GM12801 (cell line): ENCODE results near the gene DRD4.

Experiments used
- TF ChIP-seq, protein P1 (sequence below): IDR thresholded peaks from one replicate; pipeline ENCODE4 v1.5.1; 2011; ENCODE audit warnings: control low read depth; ENCODE audit not compliant: insufficient read length; ENCODE audit errors: extremely low read depth

The DRD4 gene

DNA sequence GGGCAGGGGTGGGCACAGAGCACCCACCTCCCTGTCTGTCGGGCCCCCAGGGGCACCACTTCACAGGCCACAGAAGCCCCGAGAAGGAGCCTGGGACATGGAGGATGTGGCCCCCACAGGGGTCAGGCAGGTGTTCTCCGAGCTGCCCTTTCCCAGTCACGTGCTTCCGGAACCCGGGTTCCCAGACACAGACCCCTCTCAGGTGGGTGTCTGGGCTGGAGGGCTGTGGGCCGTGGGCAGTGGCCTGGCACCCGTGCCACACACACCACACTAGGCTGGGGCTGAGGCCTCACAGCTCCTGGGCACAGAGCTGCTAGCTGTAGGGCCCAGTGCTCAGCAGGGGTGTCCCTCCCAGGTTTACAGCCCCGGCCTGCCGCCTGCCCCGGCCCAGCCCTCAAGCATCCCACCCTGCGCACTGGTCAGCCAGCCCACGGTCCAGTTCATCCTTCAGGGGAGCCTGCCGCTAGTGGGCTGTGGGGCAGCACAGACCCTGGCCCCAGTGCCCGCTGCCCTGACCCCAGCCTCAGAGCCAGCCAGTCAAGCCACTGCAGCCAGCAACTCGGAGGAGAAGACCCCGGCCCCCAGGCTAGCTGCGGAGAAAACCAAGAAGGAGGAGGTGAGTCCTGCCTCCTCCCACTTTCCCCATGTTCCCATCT is 26.8 kb upstream of the DRD4 start:
- TF ChIP-seq, protein P1, sequence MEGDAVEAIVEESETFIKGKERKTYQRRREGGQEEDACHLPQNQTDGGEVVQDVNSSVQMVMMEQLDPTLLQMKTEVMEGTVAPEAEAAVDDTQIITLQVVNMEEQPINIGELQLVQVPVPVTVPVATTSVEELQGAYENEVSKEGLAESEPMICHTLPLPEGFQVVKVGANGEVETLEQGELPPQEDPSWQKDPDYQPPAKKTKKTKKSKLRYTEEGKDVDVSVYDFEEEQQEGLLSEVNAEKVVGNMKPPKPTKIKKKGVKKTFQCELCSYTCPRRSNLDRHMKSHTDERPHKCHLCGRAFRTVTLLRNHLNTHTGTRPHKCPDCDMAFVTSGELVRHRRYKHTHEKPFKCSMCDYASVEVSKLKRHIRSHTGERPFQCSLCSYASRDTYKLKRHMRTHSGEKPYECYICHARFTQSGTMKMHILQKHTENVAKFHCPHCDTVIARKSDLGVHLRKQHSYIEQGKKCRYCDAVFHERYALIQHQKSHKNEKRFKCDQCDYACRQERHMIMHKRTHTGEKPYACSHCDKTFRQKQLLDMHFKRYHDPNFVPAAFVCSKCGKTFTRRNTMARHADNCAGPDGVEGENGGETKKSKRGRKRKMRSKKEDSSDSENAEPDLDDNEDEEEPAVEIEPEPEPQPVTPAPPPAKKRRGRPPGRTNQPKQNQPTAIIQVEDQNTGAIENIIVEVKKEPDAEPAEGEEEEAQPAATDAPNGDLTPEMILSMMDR, result no peak

DNA sequence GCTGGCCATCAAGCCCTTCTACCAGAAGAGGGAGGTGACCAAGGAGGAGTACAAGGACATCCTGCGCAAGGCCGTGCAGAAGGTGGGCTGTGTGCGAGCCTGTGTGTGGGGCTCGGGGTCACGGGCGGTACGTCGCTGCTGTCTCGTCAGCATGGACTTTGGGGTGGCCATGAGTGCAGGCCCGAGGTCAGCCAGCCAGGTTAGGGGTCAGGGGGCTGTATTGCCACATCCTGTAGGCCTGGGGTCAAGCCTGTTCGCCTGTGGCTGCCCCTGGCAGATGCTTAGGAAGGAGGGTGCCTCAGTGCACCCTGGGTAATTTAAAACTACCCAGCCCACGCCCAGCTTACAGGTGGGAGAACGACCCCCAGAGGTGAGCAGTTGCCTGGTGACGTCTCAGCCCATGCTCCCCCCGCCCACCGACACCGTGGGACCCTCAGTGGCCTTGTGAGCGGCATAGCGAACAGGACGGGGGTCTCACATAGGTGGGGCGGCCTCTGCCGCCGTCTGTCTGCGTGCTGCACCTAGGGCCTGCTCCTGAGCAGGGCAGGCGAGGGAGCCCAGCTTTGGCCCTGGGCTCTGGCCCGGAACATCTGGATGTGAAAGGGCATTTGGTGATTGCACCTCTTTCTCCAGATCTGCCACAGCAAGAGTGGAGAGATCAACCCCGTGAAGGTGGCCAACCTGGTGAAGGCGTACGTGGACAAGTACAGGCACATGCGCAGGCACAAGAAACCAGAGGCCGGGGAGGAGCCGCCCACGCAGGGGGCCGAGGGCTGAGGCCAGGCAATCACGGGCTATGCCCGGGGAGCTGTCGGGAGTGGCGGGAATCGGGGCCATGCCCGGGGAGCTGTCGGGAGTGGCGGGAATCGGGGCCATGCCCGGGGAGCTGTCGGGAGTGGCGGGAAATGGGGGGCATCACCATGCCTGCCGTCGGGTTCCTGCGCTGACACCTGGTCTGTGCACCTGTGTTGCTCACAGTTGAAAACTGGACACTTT is 25.8 kb upstream of the DRD4 start:
- TF ChIP-seq, protein P1, result no peak

DNA sequence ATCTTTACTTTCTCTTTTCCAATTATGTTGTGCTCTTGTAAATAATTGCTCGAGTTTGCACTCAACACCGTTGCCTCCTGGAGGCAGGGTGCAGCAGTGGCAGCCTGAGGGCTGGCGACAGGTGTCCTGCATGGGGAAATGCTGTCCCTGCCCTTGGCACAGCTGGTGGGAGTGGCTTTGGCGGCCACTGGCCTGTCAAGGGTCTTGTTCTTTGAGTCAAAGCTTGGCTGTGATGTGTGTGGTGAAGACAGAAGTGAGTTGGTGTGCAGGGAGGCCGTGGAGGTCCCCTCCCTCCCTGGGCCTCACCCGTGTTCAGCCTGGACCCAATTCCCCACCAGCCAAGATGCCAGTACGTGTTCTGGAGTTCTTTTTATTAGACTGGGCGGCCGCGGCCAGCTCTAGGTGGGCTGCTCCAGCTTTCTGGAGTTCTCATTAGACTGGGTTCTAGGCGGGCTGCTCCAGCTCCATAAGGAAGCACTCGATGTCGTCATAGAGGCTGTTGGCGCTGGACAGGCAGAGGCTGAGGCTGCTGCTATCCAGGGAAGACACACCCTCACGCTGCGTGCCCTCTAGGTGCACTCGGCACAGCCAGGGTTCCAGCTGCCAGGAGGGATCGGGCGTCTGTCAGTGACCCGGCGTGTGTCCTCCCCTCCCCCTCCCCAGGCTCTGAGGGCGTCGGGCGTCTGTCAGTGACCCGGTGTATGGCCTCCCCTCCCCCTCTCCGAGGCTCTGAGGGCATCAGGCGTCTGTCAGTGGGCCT is 24.7 kb upstream of the DRD4 start:
- TF ChIP-seq, protein P1, result no peak

DNA sequence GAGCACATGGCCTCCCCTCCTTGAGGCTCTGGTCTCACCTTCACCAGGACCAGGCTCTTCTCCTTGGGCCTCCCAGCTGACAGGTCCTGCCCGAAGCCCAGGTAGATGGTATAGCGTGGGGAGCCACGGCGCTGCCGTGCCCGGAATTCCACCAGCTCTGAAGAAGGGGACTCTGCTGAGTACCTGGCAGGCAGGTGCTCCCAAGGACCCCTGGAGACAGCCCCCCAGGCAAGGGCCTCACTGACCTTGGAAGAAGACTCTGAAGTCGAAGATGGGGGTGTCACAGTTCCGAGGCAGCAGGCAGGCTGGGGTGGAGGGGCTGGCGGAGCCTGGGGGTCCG is 24.1 kb upstream of the DRD4 start:
- TF ChIP-seq, protein P1, result no peak

DNA sequence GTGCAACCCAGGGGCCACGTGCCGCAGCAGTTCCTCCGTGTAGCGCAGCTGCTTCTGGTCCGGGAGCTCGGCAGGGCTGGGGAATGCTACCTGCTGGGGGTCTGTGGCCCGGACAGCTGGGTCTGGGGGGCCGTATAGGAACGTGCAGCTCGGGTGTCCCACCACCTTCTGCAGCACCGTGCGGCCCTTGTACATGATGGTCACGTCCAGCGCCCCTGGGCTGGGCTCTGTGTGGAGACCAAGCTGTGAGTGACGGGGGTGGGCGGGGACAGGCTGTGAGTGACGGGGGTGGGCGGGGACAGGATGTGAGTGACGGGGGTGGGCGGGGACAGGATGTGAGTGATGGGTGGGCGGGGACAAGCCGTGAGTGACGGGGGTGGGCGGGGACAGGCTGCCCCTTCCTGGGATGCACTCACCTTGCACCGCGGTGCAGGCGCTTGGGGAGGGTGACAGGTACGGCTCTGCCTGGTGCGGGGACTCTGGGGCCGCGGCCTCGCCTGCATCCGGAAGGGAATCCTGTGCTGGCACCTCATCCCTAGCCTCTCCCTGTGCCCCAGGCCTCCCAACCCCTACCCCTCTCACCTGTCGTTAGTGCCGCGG is 23.6 kb upstream of the DRD4 start:
- TF ChIP-seq, protein P1, result no peak

DNA sequence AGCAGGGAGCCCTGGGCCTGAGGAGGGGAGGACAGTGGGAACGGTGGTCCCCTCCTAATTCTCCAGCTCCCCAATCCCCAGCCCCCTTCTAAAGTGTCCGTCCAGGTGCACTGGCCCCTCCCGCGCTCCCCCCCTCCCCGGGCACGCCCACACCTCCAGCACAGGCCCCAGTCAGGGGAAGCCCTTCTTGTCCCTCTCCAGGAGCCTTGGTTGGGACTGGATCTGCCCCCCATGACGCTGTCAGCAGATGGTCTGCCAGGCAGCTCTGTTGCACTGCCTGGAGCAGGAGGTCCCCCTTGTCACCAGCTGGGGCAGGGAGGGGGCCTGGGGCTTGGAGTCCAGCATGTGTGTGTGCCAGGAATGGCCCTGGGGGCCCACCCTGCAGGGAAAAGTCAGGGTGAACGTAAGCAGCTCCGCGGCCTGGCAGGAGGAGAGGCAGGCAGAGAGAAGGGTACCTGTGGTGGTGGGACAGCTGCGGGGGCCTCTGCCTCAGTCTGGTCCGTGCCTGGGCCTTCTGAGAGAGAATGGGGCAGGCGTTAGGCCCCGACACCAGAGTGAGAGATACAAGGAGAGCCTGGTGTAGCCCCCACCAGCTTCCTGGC is 22.9 kb upstream of the DRD4 start:
- TF ChIP-seq, protein P1, result no peak
